ENCODE results near the gene DLL1.

DNA sequence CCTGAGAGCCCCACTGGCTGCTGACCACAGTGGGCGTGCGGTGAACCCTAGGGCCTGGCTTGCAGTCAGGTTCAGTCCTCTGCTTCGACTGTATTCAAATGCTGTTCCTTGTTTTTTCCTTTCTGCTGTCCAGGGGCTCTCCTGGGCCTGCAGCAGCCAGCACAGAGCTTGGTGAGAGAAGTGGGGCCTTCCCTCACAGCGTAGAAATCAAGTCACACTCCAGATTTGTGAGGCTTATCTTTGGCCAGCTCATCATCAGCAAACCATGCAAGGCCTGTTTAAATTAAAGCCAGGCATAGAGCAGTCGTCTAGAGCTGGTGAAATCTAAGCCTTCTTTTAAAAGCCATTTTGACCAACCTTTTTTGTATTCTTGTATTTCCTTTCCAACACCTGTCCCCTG is 24.1 kb upstream of the DLL1 start:
- no peak for TF ChIP-seq CTCF (IDR thresholded peaks at IDR 0.05)
- no peak for TF ChIP-seq POLR2A (IDR thresholded peaks at IDR 0.05)
